GM21528 (cell line): ENCODE data around the gene ZSWIM7.
A peak's percentile ranks its signal among the peaks of the same experiment; 100 is the strongest.

Experiments
- ATAC-seq: cut with Tn5 transposase; IDR thresholded peaks from one replicate; pipeline ENCODE4 v1.9.1; 2021; ENCODE audit warnings: mild to moderate bottlenecking, moderate library complexity; ENCODE audit not compliant: unreplicated experiment, low FRiP score

Gene ZSWIM7

GRCh38 chr17:15999141-15999973 is at the start of gene ZSWIM7, which contains the start of gene TTC19:
ZSWIM7 (minus strand) TSS chr17:15999704; CDS start chr17:15999594, 110 bp downstream.
TTC19 (plus strand) TSS chr17:15999824; CDS start chr17:15999849, 25 bp downstream.
- peak; percentile 96 for ATAC-seq

- ATAC-seq, result no peak
Observed at GRCh38 chr17:16048811-16049449, 49.4 kb upstream of the ZSWIM7 start.

GRCh38 chr17:16046966-16047365 is 47.5 kb upstream of the ZSWIM7 start:
- ATAC-seq, result no peak

- ATAC-seq, result no peak
Observed at GRCh38 chr17:16044487-16044886, 45.0 kb upstream of the ZSWIM7 start.

GRCh38 chr17:16040710-16041251 is 41.3 kb upstream of the ZSWIM7 start:
- no peak for ATAC-seq

- no peak for ATAC-seq
Observed at GRCh38 chr17:16037636-16038035, 38.1 kb upstream of the ZSWIM7 start.

GRCh38 chr17:16036261-16036660 is 36.8 kb upstream of the ZSWIM7 start:
- no peak for ATAC-seq

GRCh38 chr17:16033729-16034349 is 34.3 kb upstream of the ZSWIM7 start:
- ATAC-seq, result no peak

GRCh38 chr17:16027708-16028584 is 28.4 kb upstream of the ZSWIM7 start:
- peak; percentile 70 for ATAC-seq

GRCh38 chr17:16026895-16027294 is 27.4 kb upstream of the ZSWIM7 start:
- ATAC-seq, result no peak

- ATAC-seq, result no peak
Observed at GRCh38 chr17:16025202-16025601, 25.7 kb upstream of the ZSWIM7 start.

- ATAC-seq, result no peak
Observed at GRCh38 chr17:16023881-16024280, 24.4 kb upstream of the ZSWIM7 start.

GRCh38 chr17:16019347-16019746 is 19.8 kb upstream of the ZSWIM7 start:
- ATAC-seq, result no peak

GRCh38 chr17:16013943-16014407 is 14.5 kb upstream of the ZSWIM7 start:
- no peak for ATAC-seq

- ATAC-seq, result no peak
Observed at GRCh38 chr17:16007439-16007838, 7.9 kb upstream of the ZSWIM7 start.

- no peak for ATAC-seq
Observed at GRCh38 chr17:16005636-16006035, 6.1 kb upstream of the ZSWIM7 start.

- ATAC-seq, result no peak
Observed at GRCh38 chr17:16003841-16004240, 4.3 kb upstream of the ZSWIM7 start.

- ATAC-seq, result no peak
Observed at GRCh38 chr17:16002708-16003260, 3.3 kb upstream of the ZSWIM7 start.

GRCh38 chr17:16001226-16001897 is 1.9 kb upstream of the ZSWIM7 start:
- no peak for ATAC-seq
